ENCODE data around the gene TARDBP.

Gene TARDBP

DNA sequence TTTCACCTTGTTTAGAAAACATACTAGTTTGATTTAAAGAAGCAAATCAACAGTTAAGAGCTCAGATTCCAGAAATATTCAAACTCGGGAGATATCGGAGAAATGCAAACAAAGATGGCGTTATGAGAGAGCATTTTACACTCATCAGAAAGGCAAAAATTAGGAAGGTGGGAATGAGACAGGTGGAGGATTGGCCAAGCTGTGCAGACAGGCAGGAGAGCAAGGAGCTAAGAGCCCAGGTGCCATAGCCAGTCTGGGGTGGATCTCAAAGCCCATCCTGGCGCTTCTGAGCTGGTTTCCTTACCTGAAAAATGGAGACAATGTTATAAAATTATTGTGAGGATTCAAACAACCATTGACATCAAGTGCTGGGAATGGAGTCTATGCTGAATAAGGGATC, 19.6 kb upstream of the TARDBP start:
- TF ChIP-seq, protein P1, sequence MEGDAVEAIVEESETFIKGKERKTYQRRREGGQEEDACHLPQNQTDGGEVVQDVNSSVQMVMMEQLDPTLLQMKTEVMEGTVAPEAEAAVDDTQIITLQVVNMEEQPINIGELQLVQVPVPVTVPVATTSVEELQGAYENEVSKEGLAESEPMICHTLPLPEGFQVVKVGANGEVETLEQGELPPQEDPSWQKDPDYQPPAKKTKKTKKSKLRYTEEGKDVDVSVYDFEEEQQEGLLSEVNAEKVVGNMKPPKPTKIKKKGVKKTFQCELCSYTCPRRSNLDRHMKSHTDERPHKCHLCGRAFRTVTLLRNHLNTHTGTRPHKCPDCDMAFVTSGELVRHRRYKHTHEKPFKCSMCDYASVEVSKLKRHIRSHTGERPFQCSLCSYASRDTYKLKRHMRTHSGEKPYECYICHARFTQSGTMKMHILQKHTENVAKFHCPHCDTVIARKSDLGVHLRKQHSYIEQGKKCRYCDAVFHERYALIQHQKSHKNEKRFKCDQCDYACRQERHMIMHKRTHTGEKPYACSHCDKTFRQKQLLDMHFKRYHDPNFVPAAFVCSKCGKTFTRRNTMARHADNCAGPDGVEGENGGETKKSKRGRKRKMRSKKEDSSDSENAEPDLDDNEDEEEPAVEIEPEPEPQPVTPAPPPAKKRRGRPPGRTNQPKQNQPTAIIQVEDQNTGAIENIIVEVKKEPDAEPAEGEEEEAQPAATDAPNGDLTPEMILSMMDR (IDR thresholded peaks at IDR 0.05; ENCODE audit: low read length): no peak
- TF ChIP-seq EZH2 (IDR thresholded peaks at IDR 0.05; ENCODE audit: borderline replicate concordance, low read length): no peak
- no peaks in the 10 kb centered on the region for H4K20me1 ChIP-seq (ENCODE audit: insufficient read depth, low read length)

GRCh38 chr1:10996100-10996499, 16.4 kb upstream of the TARDBP start:
- Histone ChIP-seq H3K27me3 (ENCODE audit: insufficient read depth, low read length) (no peaks in the 10 kb centered on the region; the same call in 1 of the 2 replicates), H4K20me1 (ENCODE audit: insufficient read depth, low read length) (no peaks in the 10 kb centered on the region), H3K79me2 (ENCODE audit: insufficient read depth, low read length) (no peaks in the 10 kb centered on the region), H3K9me2 (ENCODE audit: low read depth, low read length) (no peaks in the 10 kb centered on the region), H3F3A (ENCODE audit: insufficient read depth, low read length) (no peaks in the 10 kb centered on the region), H3K36me3 (ENCODE audit: insufficient read depth, low read length) (no peaks in the 10 kb centered on the region; the same call in 1 of the 2 replicates), H3K9me3 (ENCODE audit: low read length) (peaks cover 6% of the 10 kb centered on the region; the same call in 1 of the 2 replicates), H3K4me2 (ENCODE audit: low read length) (no peak overlapping the region), H3K9ac (ENCODE audit: low read length) (no peak overlapping the region), H3K4me3 (ENCODE audit: low read depth, low read length, poor library complexity, severe bottlenecking) (no peak overlapping the region), H3K27ac (ENCODE audit: low read depth, low read length, poor library complexity, severe bottlenecking) (no peak overlapping the region), H2AFZ (ENCODE audit: low read length) (no peak overlapping the region), H3K4me1 (ENCODE audit: insufficient read depth, low read length, severe bottlenecking) (no peaks in the 10 kb centered on the region)
- TF ChIP-seq, protein P1 (IDR thresholded peaks at IDR 0.05; ENCODE audit: low read length): no peak
- TF ChIP-seq EZH2 (IDR thresholded peaks at IDR 0.05; ENCODE audit: borderline replicate concordance, low read length): no peak

More for the DNA sequence above, 19.6 kb upstream of the TARDBP start:
- Histone ChIP-seq H3K4me3 (ENCODE audit: low read depth, low read length, poor library complexity, severe bottlenecking) (no peak overlapping the region), H3K9me3 (ENCODE audit: low read length) (no peaks in the 10 kb centered on the region), H3K27me3 (ENCODE audit: insufficient read depth, low read length) (no peaks in the 10 kb centered on the region; the same call in 1 of the 2 replicates), H3K4me2 (ENCODE audit: low read length) (no peak overlapping the region), H2AFZ (ENCODE audit: low read length) (no peak overlapping the region), H3K4me1 (ENCODE audit: insufficient read depth, low read length, severe bottlenecking) (no peaks in the 10 kb centered on the region), H3K9ac (ENCODE audit: low read length) (no peak overlapping the region), H3K27ac (ENCODE audit: low read depth, low read length, poor library complexity, severe bottlenecking) (no peak overlapping the region), H3K79me2 (ENCODE audit: insufficient read depth, low read length) (no peaks in the 10 kb centered on the region), H3K36me3 (ENCODE audit: insufficient read depth, low read length) (no peaks in the 10 kb centered on the region), H3K9me2 (ENCODE audit: low read depth, low read length) (no peaks in the 10 kb centered on the region), H3F3A (ENCODE audit: insufficient read depth, low read length) (no peaks in the 10 kb centered on the region)

- H3K9me3 ChIP-seq (ENCODE audit: low read length): peaks cover 6% of the 10 kb centered on the region; the same call in 1 of the 2 replicates
- H3K27me3 ChIP-seq (ENCODE audit: insufficient read depth, low read length): no peaks in the 10 kb centered on the region
- H3K36me3 ChIP-seq (ENCODE audit: insufficient read depth, low read length): no peaks in the 10 kb centered on the region; the same call in 1 of the 2 replicates
- no peaks in the 10 kb centered on the region for H3K9me2 ChIP-seq (ENCODE audit: low read depth, low read length)
- H3K4me2 ChIP-seq (ENCODE audit: low read length): no peak overlapping the region
- no peak overlapping the region for H3K4me3 ChIP-seq (ENCODE audit: low read depth, low read length, poor library complexity, severe bottlenecking)
- TF ChIP-seq, protein P1 (IDR thresholded peaks at IDR 0.05; ENCODE audit: low read length): no peak
- no peak for TF ChIP-seq EZH2 (IDR thresholded peaks at IDR 0.05; ENCODE audit: borderline replicate concordance, low read length)
- H2AFZ ChIP-seq (ENCODE audit: low read length): no peak overlapping the region
- no peaks in the 10 kb centered on the region for H3K79me2 ChIP-seq (ENCODE audit: insufficient read depth, low read length)
- no peaks in the 10 kb centered on the region for H3K4me1 ChIP-seq (ENCODE audit: insufficient read depth, low read length, severe bottlenecking)
- no peaks in the 10 kb centered on the region for H4K20me1 ChIP-seq (ENCODE audit: insufficient read depth, low read length)
- H3F3A ChIP-seq (ENCODE audit: insufficient read depth, low read length): no peaks in the 10 kb centered on the region
- H3K9ac ChIP-seq (ENCODE audit: low read length): no peak overlapping the region
- H3K27ac ChIP-seq (ENCODE audit: low read depth, low read length, poor library complexity, severe bottlenecking): no peak overlapping the region
Measured at GRCh38 chr1:11000526-11000925, 11.9 kb upstream of the TARDBP start.

Data from OCI-LY1 (cell line).